SK-N-SH treated with all-trans-retinoic acid at 6 μM for 48 hours (cell line): Measurements from ENCODE around the gene AP3B1.

Experiments
- CSDC2 ChIP-seq: fragments of 250-450 bp; sonication (Bioruptor Pico); IDR thresholded peaks from 2 replicates; pipeline ENCODE4 v1.5.0; 2020; ENCODE audit warnings: mild to moderate bottlenecking, moderate library complexity
- SNAI2 ChIP-seq: fragments of 250-450 bp; sonication (Bioruptor Pico); IDR thresholded peaks from 2 replicates; pipeline ENCODE4 v1.5.0; 2020; ENCODE audit warnings: mild to moderate bottlenecking, moderate library complexity
- TOX ChIP-seq: fragments of 250-450 bp; sonication (Bioruptor Pico); IDR thresholded peaks from 2 replicates; pipeline ENCODE4 v1.8.0; 2021; ENCODE audit warnings: mild to moderate bottlenecking, moderate library complexity, borderline replicate concordance
- ZFP3 ChIP-seq: fragments of 250-450 bp; sonication (Bioruptor Pico); IDR thresholded peaks from 2 replicates; pipeline ENCODE4 v1.5.0; 2020; ENCODE audit warnings: mild to moderate bottlenecking, moderate library complexity
- ZNF70 ChIP-seq: fragments of 450-650 bp; formaldehyde crosslinking; IDR thresholded peaks from 2 replicates; pipeline ENCODE4 v1.5.0; 2020; ENCODE audit warnings: mild to moderate bottlenecking, moderate library complexity
- TF ChIP-seq, protein P1 (sequence below): fragments of 250-450 bp; sonication (Bioruptor Pico); IDR thresholded peaks from 2 replicates; pipeline ENCODE4 v1.8.0; 2020; ENCODE audit warnings: mild to moderate bottlenecking, moderate library complexity, borderline replicate concordance

DNA sequence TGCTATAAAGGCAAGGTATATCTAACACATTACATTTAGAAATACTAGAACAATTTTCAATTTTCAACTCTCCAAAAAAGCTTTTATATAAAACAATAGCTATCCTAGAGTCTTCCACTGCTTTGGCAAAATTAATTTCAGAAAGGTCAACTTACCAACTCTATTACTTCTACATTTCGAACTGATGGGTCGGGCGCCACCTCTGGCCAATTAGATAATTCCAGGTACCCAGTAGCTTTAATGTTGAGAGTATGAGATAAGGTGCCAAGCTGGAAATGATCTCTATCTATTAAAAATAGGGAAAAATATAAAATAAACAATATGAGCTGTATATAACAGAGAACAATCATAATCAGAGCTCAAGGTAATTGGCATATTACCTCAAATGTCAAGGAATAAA lies 166.6 kb downstream of the AP3B1 start:
- TF ChIP-seq ZFP3 (CRISPR knock-in tag) (no peak), SNAI2 (CRISPR knock-in tag) (no peak), CSDC2 (no peak), ZNF70 (no peak), TOX (CRISPR knock-in tag) (no peak)
- TF ChIP-seq, protein P1, sequence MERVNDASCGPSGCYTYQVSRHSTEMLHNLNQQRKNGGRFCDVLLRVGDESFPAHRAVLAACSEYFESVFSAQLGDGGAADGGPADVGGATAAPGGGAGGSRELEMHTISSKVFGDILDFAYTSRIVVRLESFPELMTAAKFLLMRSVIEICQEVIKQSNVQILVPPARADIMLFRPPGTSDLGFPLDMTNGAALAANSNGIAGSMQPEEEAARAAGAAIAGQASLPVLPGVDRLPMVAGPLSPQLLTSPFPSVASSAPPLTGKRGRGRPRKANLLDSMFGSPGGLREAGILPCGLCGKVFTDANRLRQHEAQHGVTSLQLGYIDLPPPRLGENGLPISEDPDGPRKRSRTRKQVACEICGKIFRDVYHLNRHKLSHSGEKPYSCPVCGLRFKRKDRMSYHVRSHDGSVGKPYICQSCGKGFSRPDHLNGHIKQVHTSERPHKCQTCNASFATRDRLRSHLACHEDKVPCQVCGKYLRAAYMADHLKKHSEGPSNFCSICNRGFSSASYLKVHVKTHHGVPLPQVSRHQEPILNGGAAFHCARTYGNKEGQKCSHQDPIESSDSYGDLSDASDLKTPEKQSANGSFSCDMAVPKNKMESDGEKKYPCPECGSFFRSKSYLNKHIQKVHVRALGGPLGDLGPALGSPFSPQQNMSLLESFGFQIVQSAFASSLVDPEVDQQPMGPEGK (CRISPR knock-in tag), result no peak
